NCI-H1092 treated with DMSO at 0.1 percent for 48 hours (cell line): ENCODE measurements around the gene TBCC.
"Not testable (repeated sequence)": the region's sequence is repeated elsewhere in the genome, so short reads cannot be mapped to it uniquely, and the experiment has no call there.

Experiments used
- DNase-seq: peaks from one replicate; lab custom pipeline; 2025; lab: John Stamatoyannopoulos, UW

TBCC gene

GRCh38 chr6:42745640-42746462 lies at the start of gene TBCC:
TBCC (minus strand) TSS chr6:42746103; CDS start chr6:42746073, 30 bp downstream.
- DNase-seq, result peak; percentile 99

GRCh38 chr6:42795651-42796050 lies 49.7 kb upstream of the TBCC start:
- no peak for DNase-seq

GRCh38 chr6:42791706-42792320 lies 45.9 kb upstream of the TBCC start:
- DNase-seq, result no peak

- no peak for DNase-seq
Observed at GRCh38 chr6:42790549-42791181, 44.8 kb upstream of the TBCC start.

GRCh38 chr6:42788671-42789070 lies 42.8 kb upstream of the TBCC start:
- DNase-seq, result no peak

GRCh38 chr6:42787063-42787472 lies 41.2 kb upstream of the TBCC start:
- peak; percentile 11 for DNase-seq

GRCh38 chr6:42786525-42786985 lies 40.7 kb upstream of the TBCC start:
- DNase-seq, result no peak

GRCh38 chr6:42784717-42785498 lies 39.0 kb upstream of the TBCC start:
- no peak for DNase-seq

GRCh38 chr6:42783876-42784642 lies 38.2 kb upstream of the TBCC start:
- DNase-seq, result no peak

GRCh38 chr6:42783177-42783875 lies 37.4 kb upstream of the TBCC start:
- DNase-seq, result peak; percentile 81

GRCh38 chr6:42782689-42783176 lies 36.8 kb upstream of the TBCC start:
- peak; percentile 73 for DNase-seq

- DNase-seq, result peak; percentile 87
Observed at GRCh38 chr6:42781796-42782688, 36.1 kb upstream of the TBCC start, which contains the start of gene BICRAL. BICRAL (plus strand) TSS chr6:42782052; CDS start chr6:42822023, 39,971 bp downstream.

- peak; percentile 67 for DNase-seq
Observed at GRCh38 chr6:42781546-42781795, 35.6 kb upstream of the TBCC start.

GRCh38 chr6:42779521-42779920 lies 33.6 kb upstream of the TBCC start:
- DNase-seq, result no peak

GRCh38 chr6:42778122-42778521 lies 32.2 kb upstream of the TBCC start:
- DNase-seq, result no peak

- no peak for DNase-seq
Observed at GRCh38 chr6:42777126-42777822, 31.4 kb upstream of the TBCC start.

GRCh38 chr6:42774821-42775487 lies 29.1 kb upstream of the TBCC start:
- not testable (repeated sequence) for DNase-seq

- DNase-seq, result no peak
Observed at GRCh38 chr6:42774201-42774600, 28.3 kb upstream of the TBCC start.

- DNase-seq, result no peak
Observed at GRCh38 chr6:42771741-42772100, 25.8 kb upstream of the TBCC start.
